DND-41 (cell line): Measurements from ENCODE around the gene TPRG1.
"Not testable (repeated sequence)": the region's sequence is repeated elsewhere in the genome, so short reads cannot be mapped to it uniquely, and the experiment has no call there.

Experiments used
- ATAC-seq: fragments of 200-7000 bp; cut with Tn5 transposase; 3 replicates; pipeline ENCODE4 v1.9.1; 2021; ENCODE audit warnings: low read depth; ENCODE audit not compliant: insufficient read depth
- DNase-seq: peaks from one replicate; pipeline ENCODE4 v3.0.0-alpha.2; 2020
- H2AFZ ChIP-seq: 2 replicates; pipeline ENCODE4 v1.6.0; 2012; ENCODE audit warnings: low read depth, low read length
- H3K27ac ChIP-seq: 2 replicates; pipeline ENCODE4 v1.5.1; 2012; ENCODE audit warnings: low read length, inconsistent platforms
- H3K27me3 ChIP-seq: fragments of 200-600 bp; sonication (generic); 2 replicates; pipeline ENCODE4 v1.6.0; 2012; ENCODE audit warnings: low read length, mild to moderate bottlenecking, inconsistent platforms; ENCODE audit not compliant: insufficient read depth, poor library complexity
- H3K36me3 ChIP-seq: 2 replicates; pipeline ENCODE4 v1.5.1; 2012; ENCODE audit warnings: low read length, inconsistent platforms; ENCODE audit not compliant: insufficient read depth
- H3K4me1 ChIP-seq: 2 replicates; pipeline ENCODE4 v1.5.1; 2012; ENCODE audit warnings: mild to moderate bottlenecking, low read length; ENCODE audit not compliant: insufficient read depth
- H3K4me2 ChIP-seq: 2 replicates; pipeline ENCODE4 v1.6.0; 2012; ENCODE audit warnings: mild to moderate bottlenecking, moderate library complexity, low read length, inconsistent platforms; ENCODE audit not compliant: insufficient read depth
- H3K4me3 ChIP-seq, 2 experiments: fragments of 200-600 bp in 1 of 2; shearing (Covaris generic) in 1 of 2; 2 replicates each; pipeline ENCODE4 v1.5.1; 2012 to 2016; ENCODE audit warnings: inconsistent platforms in 2 of 2, low read length in 2 of 2, mild to moderate bottlenecking in 2 of 2, low read depth in 1 of 2, moderate library complexity in 1 of 2
- H3K79me2 ChIP-seq: 2 replicates; pipeline ENCODE4 v1.6.0; 2012; ENCODE audit warnings: low read length, inconsistent platforms; ENCODE audit not compliant: insufficient read depth
- H3K9ac ChIP-seq: 2 replicates; pipeline ENCODE4 v1.6.0; 2012; ENCODE audit warnings: low read depth, mild to moderate bottlenecking, inconsistent platforms, low read length, moderate library complexity
- H3K9me3 ChIP-seq: 2 replicates; pipeline ENCODE4 v1.5.1; 2012; ENCODE audit warnings: low read length, moderate library complexity, mild to moderate bottlenecking, inconsistent platforms; ENCODE audit not compliant: insufficient read depth, severe bottlenecking
- H4K20me1 ChIP-seq: 2 replicates; pipeline ENCODE4 v1.6.0; 2012; ENCODE audit warnings: low read length; ENCODE audit not compliant: insufficient read depth
- CTCF ChIP-seq: IDR thresholded peaks from 2 replicates; pipeline ENCODE4 v1.5.1; 2012; ENCODE audit warnings: borderline replicate concordance, low read length, moderate library complexity, mild to moderate bottlenecking; ENCODE audit not compliant: poor library complexity, severe bottlenecking; ENCODE audit errors: extremely low read depth
- EZH2 ChIP-seq: IDR thresholded peaks from 3 replicates; pipeline ENCODE4 v1.6.1; 2012; ENCODE audit warnings: borderline replicate concordance, low read depth, mild to moderate bottlenecking, moderate library complexity, low read length, inconsistent platforms; ENCODE audit not compliant: severe bottlenecking

Gene TPRG1

GRCh38 chr3:189325454-189325853 lies 153.7 kb downstream of the TPRG1 start:
- Histone ChIP-seq H3K27ac (no peak overlapping the region), H3K27me3 (peaks cover 49% of the 10 kb centered on the region), H3K79me2 (no peaks in the 10 kb centered on the region), H3K4me3 (no peak overlapping the region), H3K4me2 (no peak overlapping the region), H3K36me3 (no peaks in the 10 kb centered on the region), H4K20me1 (no peaks in the 10 kb centered on the region), H3K9me3 (no peaks in the 10 kb centered on the region), H3K9ac (no peak overlapping the region), H3K4me1 (peaks cover 28% of the 10 kb centered on the region), H2AFZ (no peak overlapping the region)
- ATAC-seq (no peak), DNase-seq (no peak)
- no peak for TF ChIP-seq EZH2

GRCh38 chr3:189329630-189330029 lies 157.9 kb downstream of the TPRG1 start:
- ATAC-seq, H3K9me3 ChIP-seq, H3K4me2 ChIP-seq, H4K20me1 ChIP-seq, DNase-seq, H3K9ac ChIP-seq, H3K27ac ChIP-seq, H3K4me3 ChIP-seq, H3K79me2 ChIP-seq, H2AFZ ChIP-seq, H3K36me3 ChIP-seq: not testable (repeated sequence)
- Histone ChIP-seq H3K27me3 (peaks cover 41% of the 10 kb centered on the region), H3K4me1 (peaks cover 11% of the 10 kb centered on the region)

- H3K79me2 ChIP-seq, result no peaks in the 10 kb centered on the region
- no peaks in the 10 kb centered on the region for H3K36me3 ChIP-seq
- H3K4me3 ChIP-seq, result no peak overlapping the region
- no peak for TF ChIP-seq CTCF
- TF ChIP-seq EZH2, result no peak
- no peak overlapping the region for H3K9ac ChIP-seq
- DNase-seq (no peak), ATAC-seq (no peak)
- H2AFZ ChIP-seq, result no peak overlapping the region
- H3K27ac ChIP-seq, result no peak overlapping the region
- peaks cover 41% of the 10 kb centered on the region for H3K27me3 ChIP-seq
- peaks cover 7% of the 10 kb centered on the region for H3K4me1 ChIP-seq
- H3K9me3 ChIP-seq, result no peaks in the 10 kb centered on the region
- H3K4me2 ChIP-seq, result no peak overlapping the region
- H4K20me1 ChIP-seq, result 0 out of 2 replicates have a peak, but pooled peaks cover 6% of the 10 kb centered on the region
Measured at GRCh38 chr3:189330066-189330465, 158.3 kb downstream of the TPRG1 start.

- no peak overlapping the region for H3K9ac ChIP-seq
- H3K27me3 ChIP-seq, result peaks cover 41% of the 10 kb centered on the region
- DNase-seq, result no peak
- H3K36me3 ChIP-seq, result no peaks in the 10 kb centered on the region
- H4K20me1 ChIP-seq, result 0 out of 2 replicates have a peak, but pooled peaks cover 6% of the 10 kb centered on the region
- H3K79me2 ChIP-seq, result no peaks in the 10 kb centered on the region
- H3K27ac ChIP-seq, result no peak overlapping the region
- no peaks in the 10 kb centered on the region; the same call in 1 of the 2 replicates for H3K4me1 ChIP-seq
- TF ChIP-seq EZH2 (no peak), CTCF (no peak)
- no peaks in the 10 kb centered on the region for H3K9me3 ChIP-seq
- ATAC-seq, result no peak
- H3K4me2 ChIP-seq, result no peak overlapping the region
- no peak overlapping the region for H3K4me3 ChIP-seq
- no peak overlapping the region for H2AFZ ChIP-seq
Measured at GRCh38 chr3:189331002-189331418, 159.2 kb downstream of the TPRG1 start.
